ENCODE data around the gene AGTR1. TPM values are rescaled to one million over a fixed set of nuclear protein-coding genes. Genes with fewer than 3 reads are reported as not detected.

AGTR1 gene
- total RNA-seq, result 10.5 and 13.3 TPM in 2 replicates

- no peaks in the 10 kb centered on the region for H3K27me3 ChIP-seq (ENCODE audit: insufficient read depth, low read length)
- H3K4me1 ChIP-seq (ENCODE audit: insufficient read depth, low read length), result peaks cover 6% of the 10 kb centered on the region
- H3K79me2 ChIP-seq (ENCODE audit: insufficient read depth, low read length), result no peaks in the 10 kb centered on the region
- TF ChIP-seq CTCF (IDR thresholded peaks at IDR 0.05; ENCODE audit: extremely low read depth, low read depth, low read length), result no peak
- no peaks in the 10 kb centered on the region for H4K20me1 ChIP-seq (ENCODE audit: insufficient read depth, low read length)
- H3K4me3 ChIP-seq (ENCODE audit: insufficient read depth, low read length), result peak within 1 kb of the TSS; percentile 86
- peak within 1 kb of the TSS; percentile 79 for H3K27ac ChIP-seq (ENCODE audit: low read depth, low read length)
- DNase-seq (ENCODE audit: insufficient read length, low spot score, missing footprints), result peak; percentile 91
- H2AFZ ChIP-seq (ENCODE audit: low read length), result peak within 1 kb of the TSS; percentile 96
- H3K4me2 ChIP-seq (ENCODE audit: insufficient read depth, low read length), result peak within 1 kb of the TSS; percentile 82
- H3K36me3 ChIP-seq (ENCODE audit: insufficient read depth, low read length), result no peaks in the 10 kb centered on the region
- H3K9me3 ChIP-seq (ENCODE audit: low read depth, low read length), result no peaks in the 10 kb centered on the region
Measured at GRCh38 chr3:148697306-148698189, at the start of gene AGTR1. TSS of gene AGTR1 (plus strand) at chr3:148697903. CDS start at chr3:148741036, 43,133 bp downstream.

GRCh38 chr3:148648685-148649352, 48.9 kb upstream of the AGTR1 start:
- H3K4me1 ChIP-seq (ENCODE audit: insufficient read depth, low read length), result peaks cover 23% of the 10 kb centered on the region
- peak overlapping the region; percentile 32 for H3K4me2 ChIP-seq (ENCODE audit: insufficient read depth, low read length)
- no peak overlapping the region for H3K4me3 ChIP-seq (ENCODE audit: insufficient read depth, low read length)
- no peaks in the 10 kb centered on the region for H3K36me3 ChIP-seq (ENCODE audit: insufficient read depth, low read length)
- H3K9me3 ChIP-seq (ENCODE audit: low read depth, low read length), result no peaks in the 10 kb centered on the region
- H4K20me1 ChIP-seq (ENCODE audit: insufficient read depth, low read length), result no peaks in the 10 kb centered on the region
- H2AFZ ChIP-seq (ENCODE audit: low read length), result peak overlapping the region; percentile 2
- no peaks in the 10 kb centered on the region for H3K79me2 ChIP-seq (ENCODE audit: insufficient read depth, low read length)
- no peaks in the 10 kb centered on the region for H3K27me3 ChIP-seq (ENCODE audit: insufficient read depth, low read length)
- TF ChIP-seq CTCF (IDR thresholded peaks at IDR 0.05; ENCODE audit: extremely low read depth, low read depth, low read length), result no peak
- peak overlapping the region; percentile 25 for H3K27ac ChIP-seq (ENCODE audit: low read depth, low read length)
- peak; percentile 26 for DNase-seq (ENCODE audit: insufficient read length, low spot score, missing footprints)

GRCh38 chr3:148651549-148651948, 46.2 kb upstream of the AGTR1 start:
- no peaks in the 10 kb centered on the region for H3K27me3 ChIP-seq (ENCODE audit: insufficient read depth, low read length)
- no peaks in the 10 kb centered on the region for H3K79me2 ChIP-seq (ENCODE audit: insufficient read depth, low read length)
- no peak overlapping the region for H3K4me2 ChIP-seq (ENCODE audit: insufficient read depth, low read length)
- peaks cover 19% of the 10 kb centered on the region for H3K4me1 ChIP-seq (ENCODE audit: insufficient read depth, low read length)
- no peaks in the 10 kb centered on the region for H4K20me1 ChIP-seq (ENCODE audit: insufficient read depth, low read length)
- DNase-seq (ENCODE audit: insufficient read length, low spot score, missing footprints), result no peak
- H3K9me3 ChIP-seq (ENCODE audit: low read depth, low read length), result no peaks in the 10 kb centered on the region
- no peak overlapping the region for H3K4me3 ChIP-seq (ENCODE audit: insufficient read depth, low read length)
- no peaks in the 10 kb centered on the region for H3K36me3 ChIP-seq (ENCODE audit: insufficient read depth, low read length)
- no peak for TF ChIP-seq CTCF (IDR thresholded peaks at IDR 0.05; ENCODE audit: extremely low read depth, low read depth, low read length)
- H2AFZ ChIP-seq (ENCODE audit: low read length), result no peak overlapping the region
- H3K27ac ChIP-seq (ENCODE audit: low read depth, low read length), result no peak overlapping the region

- no peaks in the 10 kb centered on the region for H4K20me1 ChIP-seq (ENCODE audit: insufficient read depth, low read length)
- no peak overlapping the region for H3K4me2 ChIP-seq (ENCODE audit: insufficient read depth, low read length)
- no peak overlapping the region for H2AFZ ChIP-seq (ENCODE audit: low read length)
- peaks cover 4% of the 10 kb centered on the region for H3K4me1 ChIP-seq (ENCODE audit: insufficient read depth, low read length)
- no peaks in the 10 kb centered on the region for H3K27me3 ChIP-seq (ENCODE audit: insufficient read depth, low read length)
- TF ChIP-seq CTCF (IDR thresholded peaks at IDR 0.05; ENCODE audit: extremely low read depth, low read depth, low read length), result no peak
- no peaks in the 10 kb centered on the region for H3K79me2 ChIP-seq (ENCODE audit: insufficient read depth, low read length)
- DNase-seq (ENCODE audit: insufficient read length, low spot score, missing footprints), result no peak
- no peaks in the 10 kb centered on the region for H3K9me3 ChIP-seq (ENCODE audit: low read depth, low read length)
- H3K4me3 ChIP-seq (ENCODE audit: insufficient read depth, low read length), result no peak overlapping the region
- no peak overlapping the region for H3K27ac ChIP-seq (ENCODE audit: low read depth, low read length)
- H3K36me3 ChIP-seq (ENCODE audit: insufficient read depth, low read length), result no peaks in the 10 kb centered on the region
Measured at GRCh38 chr3:148654433-148654832, 43.3 kb upstream of the AGTR1 start.
